Neural cell (in vitro differentiated cells): ENCODE data around the gene NAMPT. TPM values are rescaled to one million over a fixed set of nuclear protein-coding genes. Genes with fewer than 3 reads are reported as not detected.

Source experiments
- H2AFZ ChIP-seq: fragments of 200-600, 300-800 bp; sonication (generic), shearing (Covaris generic); 2 replicates; pipeline ENCODE4 v1.6.0; 2014; ENCODE audit warnings: low read depth, mild to moderate bottlenecking, antibody characterized with exemption, low read length, moderate library complexity
- H3F3A ChIP-seq: fragments of 200-600 bp; shearing (Covaris generic); 2 replicates; pipeline ENCODE4 v1.6.1; 2016; ENCODE audit warnings: mild to moderate bottlenecking, moderate library complexity, mixed read lengths, antibody characterized with exemption, low read length; ENCODE audit not compliant: insufficient read depth, poor library complexity, severe bottlenecking
- H3K27ac ChIP-seq: fragments of 200-600, 300-800 bp; sonication (generic), shearing (Covaris generic); 2 replicates; pipeline ENCODE4 v1.5.1; 2014; ENCODE audit warnings: mild to moderate bottlenecking, low read length, moderate library complexity
- H3K27me3 ChIP-seq: fragments of 300-800, 200-600 bp; sonication (generic), shearing (Covaris generic); 2 replicates; pipeline ENCODE4 v1.6.0; 2014; ENCODE audit warnings: mild to moderate bottlenecking, low read depth, low read length, moderate library complexity; ENCODE audit not compliant: insufficient read depth
- H3K36me3 ChIP-seq: fragments of 300-800, 200-600 bp; sonication (generic), shearing (Covaris generic); 2 replicates; pipeline ENCODE4 v1.5.1; 2014; ENCODE audit warnings: mild to moderate bottlenecking, antibody characterized with exemption, low read length, moderate library complexity; ENCODE audit not compliant: insufficient read depth
- H3K4me2 ChIP-seq: fragments of 300-800, 200-600 bp; sonication (generic), shearing (Covaris generic); 2 replicates; pipeline ENCODE4 v1.6.0; 2014; ENCODE audit warnings: mild to moderate bottlenecking, low read length
- H3K4me3 ChIP-seq: fragments of 300-800, 200-600 bp; sonication (generic), shearing (Covaris generic); 2 replicates; pipeline ENCODE4 v1.5.1; 2014; ENCODE audit warnings: mild to moderate bottlenecking, low read length, moderate library complexity
- H3K79me2 ChIP-seq: fragments of 200-600 bp; shearing (Covaris generic); replicated peaks from 2 replicates; pipeline ENCODE4 v1.6.0; 2014; ENCODE audit warnings: mild to moderate bottlenecking, low read length, moderate library complexity; ENCODE audit not compliant: insufficient read depth
- H3K9ac ChIP-seq: fragments of 300-800, 200-600 bp; sonication (generic), shearing (Covaris generic); 2 replicates; pipeline ENCODE4 v1.6.1; 2016; ENCODE audit warnings: mild to moderate bottlenecking, low read length, mixed read lengths
- H3K9me2 ChIP-seq: fragments of 200-600 bp; shearing (Covaris generic); 2 replicates; pipeline ENCODE4 v1.6.1; 2016; ENCODE audit warnings: mild to moderate bottlenecking, low read length, mixed read lengths; ENCODE audit not compliant: insufficient read depth
- H3K9me3 ChIP-seq: fragments of 200-600, 300-800 bp; sonication (generic), shearing (Covaris generic); 2 replicates; pipeline ENCODE4 v1.6.1; 2016; ENCODE audit warnings: mild to moderate bottlenecking, mixed run types, low read length, moderate library complexity, mixed read lengths
- H4K20me1 ChIP-seq: fragments of 200-600 bp; shearing (Covaris generic); 2 replicates; pipeline ENCODE4 v1.6.1; 2016; ENCODE audit warnings: mild to moderate bottlenecking, mixed run types; ENCODE audit not compliant: insufficient read depth
- EP300 ChIP-seq: fragments of 450-650 bp; conservative IDR thresholded peaks from 2 replicates; pipeline ENCODE4 v1.6.1; 2014; ENCODE audit warnings: antibody characterized with exemption, mild to moderate bottlenecking, moderate library complexity; ENCODE audit not compliant: poor library complexity, severe bottlenecking
- EZH2 ChIP-seq: fragments of 200-600, 300-800 bp; shearing (Covaris generic), sonication (generic); IDR thresholded peaks from 2 replicates; pipeline ENCODE4 v1.6.1; 2014; ENCODE audit warnings: antibody characterized with exemption, low read length, borderline replicate concordance, mild to moderate bottlenecking; ENCODE audit not compliant: insufficient read depth, poor library complexity, severe bottlenecking
- MXI1 ChIP-seq: fragments of 450-650 bp; conservative IDR thresholded peaks from 2 replicates; pipeline ENCODE4 v1.6.1; 2014; ENCODE audit warnings: antibody characterized with exemption, mild to moderate bottlenecking; ENCODE audit not compliant: poor library complexity, severe bottlenecking
- POLR2AphosphoS5 ChIP-seq: IDR thresholded peaks from 2 replicates; pipeline ENCODE4 v1.6.1; 2012
- RAD21 ChIP-seq: fragments of 450-650 bp; conservative IDR thresholded peaks from 2 replicates; pipeline ENCODE4 v1.6.1; 2014; ENCODE audit warnings: antibody characterized with exemption, mild to moderate bottlenecking, moderate library complexity
- SMC3 ChIP-seq: fragments of 450-650 bp; conservative IDR thresholded peaks from 2 replicates; pipeline ENCODE4 v1.6.1; 2014; ENCODE audit warnings: antibody characterized with exemption, mild to moderate bottlenecking, moderate library complexity; ENCODE audit not compliant: poor library complexity
- TAF1 ChIP-seq: IDR thresholded peaks from 2 replicates; pipeline ENCODE4 v1.6.1; 2012; ENCODE audit warnings: low read depth
- polyA plus RNA-seq: library from polyadenylated mRNA; depleted of rRNA; stranded (reverse); fragments of >200 nt; gene quantifications from 2 replicates; pipeline ENCODE4 v1.2.3, GENCODE V29; 2014
- TF ChIP-seq, protein P1 (sequence below): IDR thresholded peaks from 2 replicates; pipeline ENCODE4 v1.6.1; 2012; ENCODE audit warnings: borderline replicate concordance
- TF ChIP-seq, protein P2 (sequence below): fragments of 450-650 bp; IDR thresholded peaks from 2 replicates; pipeline ENCODE4 v1.5.1; 2014; ENCODE audit warnings: antibody characterized with exemption, mild to moderate bottlenecking, moderate library complexity; ENCODE audit not compliant: poor library complexity, severe bottlenecking

Gene NAMPT
- polyA plus RNA-seq, 1 donor from 2014 or later = 34.0 TPM

DNA sequence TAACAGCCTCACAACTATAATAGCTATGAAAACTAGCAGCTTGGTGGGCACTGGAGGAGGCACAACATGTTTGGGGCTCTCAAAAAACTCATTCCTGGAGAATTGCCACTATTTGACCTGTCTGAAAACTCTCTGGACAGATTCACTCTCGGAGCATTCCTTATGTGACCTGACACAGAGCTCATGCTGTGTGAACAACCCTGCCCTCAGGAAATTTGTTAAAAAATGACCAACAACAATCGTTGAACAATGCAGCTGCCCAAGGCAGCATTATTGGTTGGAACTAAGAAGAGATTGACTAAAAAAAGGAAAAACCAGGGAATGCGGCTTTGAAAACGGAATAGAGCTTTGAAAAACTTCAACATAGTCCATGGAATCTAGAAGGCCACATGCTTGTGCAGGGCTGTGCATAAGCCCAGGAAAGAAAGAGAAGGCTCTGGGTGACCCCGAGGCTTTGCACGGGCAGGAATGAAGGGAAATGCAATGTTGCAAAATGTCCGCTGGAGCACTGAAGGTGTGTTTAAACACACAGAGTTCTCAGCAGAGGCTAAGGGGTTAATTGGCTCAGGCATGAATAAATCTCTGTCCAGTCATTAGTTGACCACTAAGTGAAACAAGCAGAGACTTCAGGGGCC lies 52.8 kb downstream of the NAMPT start:
- no peak overlapping the region for H3K4me2 ChIP-seq
- no peaks in the 10 kb centered on the region for H3K9me2 ChIP-seq
- no peaks in the 10 kb centered on the region for H3K27me3 ChIP-seq
- no peak for TF ChIP-seq EP300
- TF ChIP-seq MXI1 = no peak
- no peak for TF ChIP-seq EZH2
- TF ChIP-seq, protein P1, sequence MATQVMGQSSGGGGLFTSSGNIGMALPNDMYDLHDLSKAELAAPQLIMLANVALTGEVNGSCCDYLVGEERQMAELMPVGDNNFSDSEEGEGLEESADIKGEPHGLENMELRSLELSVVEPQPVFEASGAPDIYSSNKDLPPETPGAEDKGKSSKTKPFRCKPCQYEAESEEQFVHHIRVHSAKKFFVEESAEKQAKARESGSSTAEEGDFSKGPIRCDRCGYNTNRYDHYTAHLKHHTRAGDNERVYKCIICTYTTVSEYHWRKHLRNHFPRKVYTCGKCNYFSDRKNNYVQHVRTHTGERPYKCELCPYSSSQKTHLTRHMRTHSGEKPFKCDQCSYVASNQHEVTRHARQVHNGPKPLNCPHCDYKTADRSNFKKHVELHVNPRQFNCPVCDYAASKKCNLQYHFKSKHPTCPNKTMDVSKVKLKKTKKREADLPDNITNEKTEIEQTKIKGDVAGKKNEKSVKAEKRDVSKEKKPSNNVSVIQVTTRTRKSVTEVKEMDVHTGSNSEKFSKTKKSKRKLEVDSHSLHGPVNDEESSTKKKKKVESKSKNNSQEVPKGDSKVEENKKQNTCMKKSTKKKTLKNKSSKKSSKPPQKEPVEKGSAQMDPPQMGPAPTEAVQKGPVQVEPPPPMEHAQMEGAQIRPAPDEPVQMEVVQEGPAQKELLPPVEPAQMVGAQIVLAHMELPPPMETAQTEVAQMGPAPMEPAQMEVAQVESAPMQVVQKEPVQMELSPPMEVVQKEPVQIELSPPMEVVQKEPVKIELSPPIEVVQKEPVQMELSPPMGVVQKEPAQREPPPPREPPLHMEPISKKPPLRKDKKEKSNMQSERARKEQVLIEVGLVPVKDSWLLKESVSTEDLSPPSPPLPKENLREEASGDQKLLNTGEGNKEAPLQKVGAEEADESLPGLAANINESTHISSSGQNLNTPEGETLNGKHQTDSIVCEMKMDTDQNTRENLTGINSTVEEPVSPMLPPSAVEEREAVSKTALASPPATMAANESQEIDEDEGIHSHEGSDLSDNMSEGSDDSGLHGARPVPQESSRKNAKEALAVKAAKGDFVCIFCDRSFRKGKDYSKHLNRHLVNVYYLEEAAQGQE = no peak
- no peak for TF ChIP-seq SMC3
- TF ChIP-seq, protein P2, sequence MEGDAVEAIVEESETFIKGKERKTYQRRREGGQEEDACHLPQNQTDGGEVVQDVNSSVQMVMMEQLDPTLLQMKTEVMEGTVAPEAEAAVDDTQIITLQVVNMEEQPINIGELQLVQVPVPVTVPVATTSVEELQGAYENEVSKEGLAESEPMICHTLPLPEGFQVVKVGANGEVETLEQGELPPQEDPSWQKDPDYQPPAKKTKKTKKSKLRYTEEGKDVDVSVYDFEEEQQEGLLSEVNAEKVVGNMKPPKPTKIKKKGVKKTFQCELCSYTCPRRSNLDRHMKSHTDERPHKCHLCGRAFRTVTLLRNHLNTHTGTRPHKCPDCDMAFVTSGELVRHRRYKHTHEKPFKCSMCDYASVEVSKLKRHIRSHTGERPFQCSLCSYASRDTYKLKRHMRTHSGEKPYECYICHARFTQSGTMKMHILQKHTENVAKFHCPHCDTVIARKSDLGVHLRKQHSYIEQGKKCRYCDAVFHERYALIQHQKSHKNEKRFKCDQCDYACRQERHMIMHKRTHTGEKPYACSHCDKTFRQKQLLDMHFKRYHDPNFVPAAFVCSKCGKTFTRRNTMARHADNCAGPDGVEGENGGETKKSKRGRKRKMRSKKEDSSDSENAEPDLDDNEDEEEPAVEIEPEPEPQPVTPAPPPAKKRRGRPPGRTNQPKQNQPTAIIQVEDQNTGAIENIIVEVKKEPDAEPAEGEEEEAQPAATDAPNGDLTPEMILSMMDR = no peak
- no peak overlapping the region for H3K4me3 ChIP-seq
- no peaks in the 10 kb centered on the region for H3K79me2 ChIP-seq
- no peaks in the 10 kb centered on the region for H3K9me3 ChIP-seq
- no peaks in the 10 kb centered on the region for H3K36me3 ChIP-seq
- H3F3A ChIP-seq = no peaks in the 10 kb centered on the region
- H2AFZ ChIP-seq = no peak overlapping the region
- no peak overlapping the region for H3K27ac ChIP-seq
- H4K20me1 ChIP-seq = no peaks in the 10 kb centered on the region
- H3K9ac ChIP-seq = no peak overlapping the region

DNA sequence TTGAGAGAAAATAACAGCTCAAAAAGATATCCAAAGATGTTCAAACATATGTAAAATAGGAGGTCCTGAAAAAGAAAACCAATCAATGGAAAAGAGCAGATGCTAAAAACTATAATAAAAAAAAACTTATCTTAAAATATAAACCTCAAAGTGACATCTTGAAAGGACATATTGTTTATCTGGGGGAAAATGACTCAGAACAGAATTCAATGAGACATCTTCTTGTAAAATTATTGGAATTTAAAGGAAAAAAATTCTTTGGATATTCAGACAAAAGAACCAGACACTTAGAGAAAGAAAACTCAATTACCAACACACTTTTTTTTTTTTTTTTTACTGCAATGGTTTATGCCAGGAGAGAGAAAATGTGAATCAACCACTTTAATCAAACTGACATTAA lies 58.9 kb downstream of the NAMPT start:
- TF ChIP-seq SMC3 (no peak), EP300 (no peak), MXI1 (no peak), POLR2AphosphoS5 (no peak), TAF1 (no peak), RAD21 (no peak), EZH2 (no peak)
- TF ChIP-seq, protein P1 = no peak
- TF ChIP-seq, protein P2 = no peak

More for the DNA sequence above, 58.9 kb downstream of the NAMPT start:
- H3K27ac ChIP-seq = no peak overlapping the region
- H2AFZ ChIP-seq = no peak overlapping the region
- H3K27me3 ChIP-seq = no peaks in the 10 kb centered on the region
- no peak overlapping the region for H3K4me3 ChIP-seq
- no peak overlapping the region for H3K9ac ChIP-seq
- H3K79me2 ChIP-seq = no peaks in the 10 kb centered on the region
- H3K9me3 ChIP-seq = no peaks in the 10 kb centered on the region
- H3F3A ChIP-seq = no peaks in the 10 kb centered on the region
- no peaks in the 10 kb centered on the region for H3K36me3 ChIP-seq
- no peak overlapping the region for H3K4me2 ChIP-seq
- H3K9me2 ChIP-seq = no peaks in the 10 kb centered on the region
- H4K20me1 ChIP-seq = no peaks in the 10 kb centered on the region
